Stomach smooth muscle (tissue), 2 donors: ENCODE data around the gene KRT73.

Experiments
- H3K27ac ChIP-seq: one replicate; pipeline ENCODE4 v1.7.0; 2013; ENCODE audit warnings: mild to moderate bottlenecking, low read length, inconsistent platforms
- H3K27me3 ChIP-seq, 2 donors: one replicate each; pipeline ENCODE4 v1.7.0; 2013; ENCODE audit warnings: low read length in 2 of 2; ENCODE audit not compliant: insufficient read depth in 2 of 2, control insufficient read depth in 1 of 2
- H3K36me3 ChIP-seq, 2 donors: one replicate each; pipeline ENCODE4 v1.7.0; 2013; ENCODE audit warnings: low read length in 2 of 2; ENCODE audit not compliant: control insufficient read depth in 2 of 2, insufficient read depth in 2 of 2
- H3K4me1 ChIP-seq: one replicate; pipeline ENCODE4 v1.7.0; 2013; ENCODE audit warnings: low read length; ENCODE audit not compliant: control insufficient read depth, insufficient read depth
- H3K4me3 ChIP-seq, 2 donors: one replicate each; pipeline ENCODE4 v1.7.0; 2013; ENCODE audit warnings: low read length in 2 of 2
- H3K9ac ChIP-seq, 2 donors: one replicate each; pipeline ENCODE4 v1.7.0; 2013; ENCODE audit warnings: low read length in 2 of 2, mild to moderate bottlenecking in 1 of 2
- H3K9me3 ChIP-seq, 2 donors: one replicate each; pipeline ENCODE4 v1.7.0; 2013; ENCODE audit warnings: low read length in 2 of 2; ENCODE audit not compliant: control insufficient read depth in 2 of 2
- donor health status: healthy.
- donor health status: Pancreatic carcinoma.

KRT73 gene

GRCh38 chr12:52658196-52658595 is 39.8 kb upstream of the KRT73 start:
- Histone ChIP-seq H3K4me1 (no peaks in the 10 kb centered on the region), H3K36me3 (no peaks in the 10 kb centered on the region), H3K4me3 (no peak overlapping the region), H3K9ac (no peak overlapping the region), H3K27me3 (peaks cover 5 to 16% of the 10 kb centered on the region in 2 donors), H3K27ac (no peak overlapping the region), H3K9me3 (no peaks in the 10 kb centered on the region)

GRCh38 chr12:52657250-52657902 is 39.0 kb upstream of the KRT73 start:
- Histone ChIP-seq H3K36me3 (no peaks in the 10 kb centered on the region), H3K9me3 (no peaks in the 10 kb centered on the region), H3K27me3 (peaks cover 5 to 12% of the 10 kb centered on the region in 2 donors), H3K4me3 (no peak overlapping the region), H3K4me1 (no peaks in the 10 kb centered on the region), H3K27ac (no peak overlapping the region), H3K9ac (no peak overlapping the region)

- H3K36me3 ChIP-seq: no peaks in the 10 kb centered on the region
Observed at GRCh38 chr12:52656616-52657015, 38.3 kb upstream of the KRT73 start.

GRCh38 chr12:52655720-52656124 is 37.4 kb upstream of the KRT73 start:
- H3K9me3 ChIP-seq: no peaks in the 10 kb centered on the region
- H3K36me3 ChIP-seq: no peaks in the 10 kb centered on the region
- peaks cover 5 to 10% of the 10 kb centered on the region in 2 donors for H3K27me3 ChIP-seq
- H3K27ac ChIP-seq: no peak overlapping the region
- peaks cover 1% of the 10 kb centered on the region for H3K4me1 ChIP-seq
- H3K9ac ChIP-seq: no peak overlapping the region
- H3K4me3 ChIP-seq: no peak overlapping the region

More at GRCh38 chr12:52656616-52657015, 38.3 kb upstream of the KRT73 start:
- Histone ChIP-seq H3K27me3 (peaks cover 5 to 10% of the 10 kb centered on the region in 2 donors), H3K4me1 (no peaks in the 10 kb centered on the region), H3K9me3 (no peaks in the 10 kb centered on the region), H3K4me3 (no peak overlapping the region), H3K27ac (no peak overlapping the region), H3K9ac (no peak overlapping the region)

- no peak overlapping the region for H3K27ac ChIP-seq
- no peaks in the 10 kb centered on the region for H3K9me3 ChIP-seq
- peaks cover 5 to 10% of the 10 kb centered on the region in 2 donors for H3K27me3 ChIP-seq
- peaks cover 2% of the 10 kb centered on the region for H3K4me1 ChIP-seq
- no peak overlapping the region for H3K4me3 ChIP-seq
- H3K9ac ChIP-seq: no peak overlapping the region
- no peaks in the 10 kb centered on the region for H3K36me3 ChIP-seq
Observed at GRCh38 chr12:52655251-52655650, 36.9 kb upstream of the KRT73 start.

GRCh38 chr12:52651726-52652261 is 33.4 kb upstream of the KRT73 start, which contains the start of gene KRT2:
Gene KRT2, minus strand, starts transcription at chr12:52652211. Its CDS starts 69 bp downstream, at chr12:52652142.
- Histone ChIP-seq H3K4me1 (peaks cover 2% of the 10 kb centered on the region), H3K4me3 (no peak within 1 kb of the TSS), H3K27me3 (peaks cover 0 to 2% of the 10 kb centered on the region in 2 donors), H3K9ac (no peak within 1 kb of the TSS), H3K9me3 (no peaks in the 10 kb centered on the region), H3K36me3 (no peaks in the 10 kb centered on the region), H3K27ac (no peak within 1 kb of the TSS)

- H3K27ac ChIP-seq: no peak overlapping the region
- H3K27me3 ChIP-seq: peaks cover 0 to 2% of the 10 kb centered on the region in 2 donors
- no peaks in the 10 kb centered on the region for H3K36me3 ChIP-seq
- peaks cover 2% of the 10 kb centered on the region for H3K4me1 ChIP-seq
- H3K9me3 ChIP-seq: no peaks in the 10 kb centered on the region
- no peak overlapping the region for H3K9ac ChIP-seq
- H3K4me3 ChIP-seq: no peak overlapping the region
Observed at GRCh38 chr12:52650520-52651081, 32.2 kb upstream of the KRT73 start.

- no peak overlapping the region for H3K4me3 ChIP-seq
- H3K4me1 ChIP-seq: peaks cover 2% of the 10 kb centered on the region
- no peaks in the 10 kb centered on the region for H3K9me3 ChIP-seq
- no peak overlapping the region for H3K27ac ChIP-seq
- peaks cover 0 to 2% of the 10 kb centered on the region in 2 donors for H3K27me3 ChIP-seq
- H3K9ac ChIP-seq: no peak overlapping the region
- no peaks in the 10 kb centered on the region for H3K36me3 ChIP-seq
Observed at GRCh38 chr12:52649066-52649465, 30.7 kb upstream of the KRT73 start.

GRCh38 chr12:52648012-52648550 is 29.7 kb upstream of the KRT73 start:
- H3K9me3 ChIP-seq: no peaks in the 10 kb centered on the region
- peaks cover 2% of the 10 kb centered on the region for H3K4me1 ChIP-seq
- H3K27me3 ChIP-seq: peaks cover 0 to 7% of the 10 kb centered on the region in 2 donors
- no peak overlapping the region for H3K9ac ChIP-seq
- no peak overlapping the region for H3K4me3 ChIP-seq
- no peak overlapping the region for H3K27ac ChIP-seq
- H3K36me3 ChIP-seq: no peaks in the 10 kb centered on the region

GRCh38 chr12:52647601-52648000 is 29.2 kb upstream of the KRT73 start:
- Histone ChIP-seq H3K4me3 (no peak overlapping the region), H3K9me3 (no peaks in the 10 kb centered on the region), H3K9ac (no peak overlapping the region), H3K27ac (no peak overlapping the region), H3K36me3 (no peaks in the 10 kb centered on the region), H3K4me1 (peaks cover 2% of the 10 kb centered on the region), H3K27me3 (peaks cover 0 to 7% of the 10 kb centered on the region in 2 donors)

GRCh38 chr12:52646613-52647012 is 28.3 kb upstream of the KRT73 start:
- H3K9me3 ChIP-seq: no peaks in the 10 kb centered on the region
- H3K9ac ChIP-seq: no peak overlapping the region
- peaks cover 0 to 10% of the 10 kb centered on the region in 2 donors for H3K27me3 ChIP-seq
- H3K4me1 ChIP-seq: peaks cover 2% of the 10 kb centered on the region
- H3K36me3 ChIP-seq: no peaks in the 10 kb centered on the region
- no peak overlapping the region for H3K27ac ChIP-seq
- no peak overlapping the region for H3K4me3 ChIP-seq
